ELF-1 (cell line): Measurements from ENCODE around the gene PHIP.
A peak's percentile ranks its signal among the peaks of the same experiment; 100 is the strongest.

ENCODE experiments used
- DNase-seq: peaks from one replicate; pipeline ENCODE4 v3.0.0-alpha.2; 2016; ENCODE audit warnings: low read depth, low spot score

The PHIP gene

DNA sequence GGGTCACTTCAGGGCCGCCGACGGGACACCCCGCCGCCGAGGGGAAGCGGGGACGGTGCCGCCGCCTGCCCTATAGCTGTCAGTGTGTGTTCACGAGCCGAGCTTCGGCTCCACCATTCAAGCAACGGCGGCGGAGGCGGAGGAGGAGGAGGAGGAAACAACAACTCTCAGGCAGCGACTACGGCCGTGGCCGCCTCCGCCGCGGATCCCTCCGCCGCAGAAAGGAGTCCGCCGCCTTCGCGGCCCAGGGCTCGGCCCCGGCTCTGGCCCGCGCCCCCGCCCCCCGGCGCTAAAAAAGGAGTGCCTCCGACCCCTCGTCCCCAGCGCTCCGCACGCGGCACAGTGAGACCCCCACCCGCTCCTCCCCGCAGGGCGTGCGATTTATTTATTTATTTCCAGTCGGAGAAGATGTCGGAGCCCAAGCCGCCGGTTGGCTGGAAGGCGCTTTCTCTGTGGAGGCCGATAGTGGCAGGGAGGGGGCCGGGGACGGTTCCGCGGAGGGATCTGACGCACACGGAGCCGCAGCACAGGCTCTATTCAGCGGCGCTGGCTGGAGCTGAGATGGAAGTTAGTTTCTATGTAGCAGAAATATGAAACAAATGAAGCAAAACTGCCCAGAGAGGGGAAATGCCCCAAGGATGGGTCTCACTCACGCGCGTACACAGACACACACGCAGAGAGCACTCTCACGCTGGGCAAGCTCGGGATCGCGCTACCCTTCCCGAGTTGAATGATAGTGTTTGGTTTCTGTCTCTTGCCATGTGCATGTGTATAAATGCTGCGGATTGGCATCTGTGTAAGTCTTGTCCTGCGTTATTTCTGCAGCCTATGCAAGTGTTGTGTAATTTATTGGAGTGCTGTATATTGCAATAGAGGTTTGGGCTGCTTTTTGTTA, at the start of gene PHIP:
Gene PHIP, minus strand, starts transcription at position 180 of the 895 bp plus-strand sequence. CDS start 186 bp downstream, outside the sequence.
- peak; percentile 95 for DNase-seq

DNA sequence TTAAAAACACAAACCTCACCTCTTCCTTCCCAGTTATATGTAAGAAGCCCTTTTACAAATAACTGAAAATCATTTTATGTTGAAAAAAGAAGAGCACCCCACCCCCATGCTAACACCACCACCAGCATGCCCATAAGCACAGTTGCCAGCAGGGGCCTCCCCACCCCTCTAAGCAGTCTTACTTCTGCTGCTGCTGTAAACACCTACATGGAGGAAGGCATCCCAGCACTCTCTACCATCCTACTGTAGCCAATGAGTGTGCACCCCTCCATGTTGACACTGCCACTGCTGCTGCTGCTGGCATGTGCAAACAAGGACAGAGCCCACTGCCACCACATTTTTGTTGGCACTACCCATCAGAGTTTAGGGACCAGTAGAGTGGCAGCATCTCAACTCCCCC, 49.6 kb upstream of the PHIP start:
- DNase-seq, result peak; percentile 23

GRCh38 chr6:79119217-79119616, 41.2 kb upstream of the PHIP start:
- DNase-seq, result no peak

DNA sequence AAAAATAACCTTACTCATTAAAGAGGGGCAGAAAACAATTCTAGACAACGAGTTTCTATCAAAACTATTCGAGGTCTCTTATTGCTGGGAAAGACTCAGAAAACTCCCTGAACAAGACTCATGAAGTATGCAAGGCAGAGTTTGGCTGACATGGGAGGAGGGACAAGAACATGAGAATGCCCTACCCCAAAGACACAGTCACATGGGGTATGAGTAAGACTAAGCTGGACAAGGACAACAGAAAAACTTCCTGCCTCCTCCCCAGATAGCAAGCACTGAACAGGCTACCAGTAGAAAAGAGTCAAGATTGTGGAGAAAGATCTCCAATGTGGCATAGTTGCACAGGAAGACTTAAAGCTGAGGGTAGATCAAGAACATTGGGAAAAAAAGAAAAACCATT, 39.7 kb upstream of the PHIP start:
- no peak for DNase-seq

- DNase-seq, result no peak
Observed at GRCh38 chr6:79115553-79116182, 37.6 kb upstream of the PHIP start.

DNA sequence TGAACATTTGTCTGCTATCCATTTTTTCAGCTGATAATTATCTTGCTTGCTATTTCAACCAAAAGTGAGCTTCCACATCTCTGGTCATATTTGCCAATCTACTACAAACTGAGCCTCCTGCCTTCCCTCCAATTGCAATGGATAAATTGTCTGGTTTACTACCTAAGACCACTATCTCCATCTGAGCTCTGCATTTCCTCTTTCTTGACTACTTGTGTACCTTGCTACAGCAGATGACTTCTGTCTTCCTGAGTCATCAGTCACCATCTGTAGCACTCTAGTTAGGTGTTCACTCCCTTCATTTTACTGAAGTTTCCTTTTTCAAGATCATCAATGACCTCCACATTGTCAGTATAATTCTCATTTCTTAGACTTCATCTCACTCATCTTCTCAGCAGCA, 33.5 kb upstream of the PHIP start:
- DNase-seq, result no peak

- DNase-seq, result no peak
Observed at GRCh38 chr6:79101164-79101563, 23.1 kb upstream of the PHIP start.

DNA sequence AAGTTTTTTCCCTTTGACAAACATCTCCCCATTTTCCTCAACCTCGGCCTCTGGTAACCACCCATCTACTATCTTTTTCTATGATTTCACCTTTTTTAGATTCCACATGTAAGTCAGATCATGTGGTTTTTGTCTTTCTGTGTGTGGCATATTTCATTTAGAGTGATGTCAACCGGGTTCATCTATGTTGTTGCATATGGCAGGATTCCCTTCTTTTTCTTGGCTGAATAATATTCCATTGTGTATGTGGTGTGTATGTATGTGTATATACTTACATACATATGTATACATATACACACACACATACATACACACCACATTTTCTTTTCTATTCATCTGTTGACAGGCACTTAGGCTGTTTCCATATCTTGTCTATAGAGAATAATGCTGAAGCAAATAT, 22.2 kb upstream of the PHIP start:
- DNase-seq, result no peak

DNA sequence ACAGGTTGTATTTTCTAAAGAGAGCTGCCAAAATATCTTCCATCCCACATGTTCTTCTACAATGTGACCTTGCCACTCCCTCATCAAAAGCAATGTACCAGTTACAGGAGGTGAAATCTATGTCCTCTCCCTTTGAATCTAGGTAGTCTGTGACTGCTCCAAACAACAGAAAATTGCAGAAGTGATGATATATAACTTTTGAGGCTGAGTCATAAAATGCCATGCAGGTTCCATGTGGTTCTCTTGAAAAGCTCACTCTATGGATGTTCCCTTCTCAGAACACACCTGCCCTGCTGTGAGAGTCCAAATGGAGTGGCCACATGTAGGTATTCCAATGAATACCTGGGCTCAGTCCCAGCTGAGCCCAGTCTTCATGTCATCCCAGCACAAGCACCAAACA, 16.9 kb upstream of the PHIP start:
- DNase-seq, result no peak

GRCh38 chr6:79091801-79092200, 13.7 kb upstream of the PHIP start:
- DNase-seq, result peak; percentile 20

GRCh38 chr6:79089552-79090404, 11.7 kb upstream of the PHIP start:
- no peak for DNase-seq

- no peak for DNase-seq
Observed at GRCh38 chr6:79084693-79085092, 6.6 kb upstream of the PHIP start.

DNA sequence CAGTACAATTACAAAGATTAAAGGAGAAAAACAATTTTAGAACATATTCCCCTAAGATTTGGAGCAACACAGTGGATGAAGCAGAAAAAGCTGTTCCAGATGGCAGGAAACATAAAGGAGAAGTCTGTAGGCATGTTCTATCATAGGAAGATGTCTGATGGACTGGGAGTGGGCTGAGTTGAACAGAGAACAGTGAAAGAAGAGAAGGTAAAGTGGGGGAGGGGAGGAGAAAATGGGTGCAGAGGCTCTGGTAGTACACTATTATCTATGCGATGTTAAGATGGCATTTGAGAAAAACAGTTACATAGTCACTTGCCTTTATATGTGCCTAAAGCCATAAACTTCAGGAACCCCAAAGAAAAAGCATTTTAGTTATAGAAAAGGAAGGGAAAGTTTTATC, 4.2 kb upstream of the PHIP start:
- no peak for DNase-seq

DNA sequence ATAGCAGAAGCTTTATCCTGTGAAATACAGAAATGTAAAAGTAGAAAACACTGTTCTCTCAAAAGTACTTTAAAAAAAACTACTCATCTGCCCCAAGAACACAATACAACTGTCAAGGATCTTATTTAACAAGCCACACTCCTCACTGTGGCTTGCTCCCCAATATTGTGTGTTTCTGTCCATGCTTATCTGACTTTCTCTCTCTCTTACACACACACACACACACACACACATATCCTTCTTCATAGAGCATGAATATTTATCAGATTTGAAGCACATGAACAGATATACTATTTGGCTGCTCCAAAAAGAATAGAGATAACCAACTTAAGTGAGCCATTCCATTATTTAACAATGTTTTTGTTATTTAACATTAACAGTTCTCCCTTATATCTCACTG, 3.6 kb upstream of the PHIP start:
- no peak for DNase-seq

- no peak for DNase-seq
Observed at GRCh38 chr6:79079561-79080041, 1.5 kb upstream of the PHIP start.

DNA sequence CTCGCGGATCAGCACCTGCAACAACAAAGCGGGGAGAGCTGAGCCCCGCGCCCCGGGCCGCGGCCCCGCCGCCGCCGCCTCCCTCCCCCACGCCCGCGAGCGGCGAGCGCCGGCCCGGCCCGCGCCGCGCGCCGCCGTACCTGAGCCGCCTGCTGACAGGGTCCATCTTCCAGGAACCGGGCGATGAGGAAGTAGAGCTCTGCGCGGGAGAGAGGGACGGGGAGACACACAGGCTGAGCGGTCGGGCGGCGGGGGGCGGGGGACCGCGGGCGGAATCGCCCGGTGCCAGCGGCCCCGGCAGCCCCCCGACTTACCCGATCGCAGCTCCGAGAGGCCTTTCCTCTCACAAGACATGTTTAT, 359 bp downstream of the PHIP start:
- no peak for DNase-seq

GRCh38 chr6:79076782-79077641, 1.0 kb downstream of the PHIP start:
- DNase-seq, result peak; percentile 95

DNA sequence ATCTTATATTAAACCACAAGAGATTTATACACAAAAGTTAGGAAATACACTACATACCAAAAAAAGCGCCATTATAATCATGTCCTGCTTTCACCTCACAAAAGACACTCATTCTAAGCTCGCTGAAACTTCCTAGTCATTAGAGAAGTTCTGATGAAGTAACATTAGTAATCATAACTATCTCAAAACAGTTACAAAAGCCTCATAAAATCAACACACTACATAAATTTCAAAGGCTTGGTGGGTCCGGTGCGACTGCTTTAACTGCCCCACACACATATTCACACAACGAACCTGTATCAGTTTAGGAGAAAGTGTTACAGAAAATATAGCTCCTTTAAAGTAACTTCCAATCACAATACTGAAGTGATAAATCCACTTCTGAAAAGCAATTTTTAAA, 1.9 kb downstream of the PHIP start:
- DNase-seq, result no peak

DNA sequence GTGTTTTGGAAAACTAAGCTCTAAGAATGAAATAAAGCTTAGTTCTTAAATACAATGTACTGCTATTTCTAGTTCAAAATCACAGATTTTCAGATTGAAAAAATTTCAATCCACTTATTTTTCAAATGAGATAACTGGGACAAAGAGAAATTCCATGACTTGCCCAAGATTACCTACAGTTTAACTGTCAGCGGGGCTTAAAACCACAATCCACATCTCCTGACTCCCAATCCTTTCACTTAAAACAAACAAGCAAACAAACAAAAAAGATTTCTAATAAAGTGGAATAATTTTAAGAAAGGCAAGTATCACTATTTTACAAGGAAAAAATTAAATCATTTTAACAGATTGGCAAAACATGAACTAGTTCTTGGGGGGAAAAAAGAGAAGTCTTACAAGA, 4.2 kb downstream of the PHIP start:
- DNase-seq, result no peak

DNA sequence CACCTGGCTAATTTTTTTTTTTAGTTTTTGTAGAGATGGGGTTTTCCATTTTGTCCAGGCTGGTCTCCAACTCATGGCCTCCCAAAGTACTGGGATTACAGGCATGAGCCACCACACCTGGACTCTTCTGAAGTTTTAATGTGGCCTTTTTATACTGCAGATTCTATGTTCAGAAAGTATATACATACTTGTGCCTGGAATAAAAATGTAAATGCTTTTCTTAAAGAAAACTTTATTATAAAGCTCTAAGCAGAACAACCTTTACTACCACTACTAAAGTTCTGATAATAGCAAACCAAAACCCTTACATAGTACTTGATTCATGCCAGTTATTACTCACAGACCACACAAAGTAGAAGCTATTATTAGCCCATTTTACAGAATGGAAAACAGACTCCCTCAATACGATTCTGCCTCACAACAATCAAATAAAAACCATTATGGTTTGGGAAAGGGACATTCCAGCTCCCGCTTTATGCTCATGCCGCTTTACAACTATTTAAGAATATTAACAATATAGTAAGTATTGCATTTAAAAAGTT, 5.3 kb downstream of the PHIP start:
- DNase-seq, result no peak

DNA sequence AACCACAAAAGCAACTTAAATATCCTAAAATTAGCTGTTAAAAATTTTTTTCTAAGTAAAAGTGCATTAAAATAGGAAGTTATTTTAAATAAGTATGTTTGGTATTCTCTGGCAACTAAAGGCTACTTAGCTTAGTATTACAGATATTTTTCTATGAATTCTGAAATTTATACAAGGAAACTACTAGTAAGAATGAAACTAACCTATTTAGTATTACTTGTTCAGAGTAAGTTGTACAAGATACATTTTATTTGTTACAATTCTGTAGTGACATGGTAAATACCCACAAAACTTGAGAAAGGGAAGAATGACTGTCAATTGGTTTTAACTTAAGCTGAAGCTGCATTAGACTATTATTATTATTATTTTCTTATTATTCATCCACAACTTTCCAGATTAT, 6.5 kb downstream of the PHIP start:
- DNase-seq, result no peak
